Measurements from ENCODE around the gene MAMDC4. TPM values are rescaled to one million over a fixed set of nuclear protein-coding genes. Genes with fewer than 3 reads are reported as not detected.
"Not testable (repeated sequence)": the region's sequence is repeated elsewhere in the genome, so short reads cannot be mapped to it uniquely, and the experiment has no call there.

The MAMDC4 gene
- total RNA-seq, 1 donor from 2014 or later, result 6.1 TPM

- intact Hi-C loops (cut with micrococcal nuclease), result loop anchor here (5.0 kb wide), 1 partner anchor 34 kb away; no protein-coding TSS in a partner anchor
- H3K4me1 Mint-ChIP-seq, result peaks cover 15% of the 10 kb centered on the region
- H3K9me3 Mint-ChIP-seq, result peaks cover 2% of the 10 kb centered on the region
- DNase-seq, result no peak
- H3K27ac Mint-ChIP-seq, result no peak overlapping the region
- ATAC-seq (ENCODE audit: low read depth), result no peak
- ChIA-PET CTCF (no interaction called here), POLR2A (interaction anchor here (2.5 kb wide), 1 partner anchor 13 kb away, joined by 11 read pairs; no protein-coding TSS in a partner anchor)
- no peak for TF ChIP-seq CTCF (IDR thresholded peaks at IDR 0.05)
- H3K4me3 Mint-ChIP-seq, result no peak overlapping the region
- H3K27me3 Mint-ChIP-seq, result no peaks in the 10 kb centered on the region
- peaks cover 9% of the 10 kb centered on the region for H3K36me3 Mint-ChIP-seq (ENCODE audit: low read depth)
Observed at GRCh38 chr9:136868644-136869043, 16.5 kb downstream of the MAMDC4 start.

- ATAC-seq (ENCODE audit: low read depth); H3K4me3 Mint-ChIP-seq; H3K9me3 Mint-ChIP-seq; DNase-seq; H3K27me3 Mint-ChIP-seq; H3K27ac Mint-ChIP-seq; CTCF ChIA-PET; H3K36me3 Mint-ChIP-seq (ENCODE audit: low read depth): not testable (repeated sequence)
- POLR2A ChIA-PET, result interaction anchor here (1.1 to 1.6 kb wide), 2 partner anchors 12 to 16 kb away, joined by 4 to 5 read pairs; no protein-coding TSS in a partner anchor
- intact Hi-C loops (cut with micrococcal nuclease), result loop anchor here (5.0 kb wide), 1 partner anchor 33 kb away; no protein-coding TSS in a partner anchor
- H3K4me1 Mint-ChIP-seq, result peaks cover 11% of the 10 kb centered on the region
Observed at GRCh38 chr9:136869611-136870010, 17.5 kb downstream of the MAMDC4 start.

GRCh38 chr9:136875155-136875554, 23.0 kb downstream of the MAMDC4 start:
- Mint-ChIP-seq H3K36me3 (ENCODE audit: low read depth) (no peaks in the 10 kb centered on the region), H3K4me3 (no peak overlapping the region), H3K27me3 (no peaks in the 10 kb centered on the region), H3K27ac (no peak overlapping the region), H3K9me3 (peaks cover 2% of the 10 kb centered on the region), H3K4me1 (peaks cover under 1% of the 10 kb centered on the region)
- CTCF ChIA-PET, result no interaction called here
- DNase-seq (no peak), ATAC-seq (ENCODE audit: low read depth) (no peak)
- intact Hi-C loops (cut with micrococcal nuclease), result no loop called here
- POLR2A ChIA-PET, result interaction anchor here (1.0 kb wide), 1 partner anchor 9 kb away, joined by 3 read pairs; the partner anchor contains the start of gene EDF1
- TF ChIP-seq CTCF (IDR thresholded peaks at IDR 0.05), result no peak

DNA sequence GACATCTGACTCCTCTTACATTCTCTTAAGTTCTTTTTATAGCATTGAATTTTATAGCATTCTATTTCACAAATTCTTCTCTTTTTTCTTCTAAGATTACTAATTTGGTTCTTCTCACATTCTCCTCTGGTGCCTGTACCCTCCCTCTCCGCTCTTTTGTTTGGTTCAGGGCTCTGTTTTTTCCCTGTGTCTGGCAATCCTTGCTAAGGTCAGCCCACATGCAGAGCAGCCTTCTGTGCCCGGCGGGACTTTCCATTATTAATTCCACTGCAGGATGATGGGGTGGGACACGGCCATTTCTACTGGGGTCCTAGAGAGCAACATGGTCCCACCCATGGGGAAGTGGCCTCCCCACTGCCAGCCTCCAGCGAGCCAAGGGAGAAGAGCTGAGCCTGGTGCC, 24.3 kb downstream of the MAMDC4 start:
- H3K4me1 Mint-ChIP-seq, result peaks cover 8% of the 10 kb centered on the region
- TF ChIP-seq CTCF (IDR thresholded peaks at IDR 0.05), result no peak
- no peak overlapping the region for H3K4me3 Mint-ChIP-seq
- DNase-seq (no peak), ATAC-seq (ENCODE audit: low read depth) (no peak)
- H3K27me3 Mint-ChIP-seq, result no peaks in the 10 kb centered on the region
- POLR2A ChIA-PET, result no interaction called here
- H3K27ac Mint-ChIP-seq, result no peak overlapping the region
- H3K9me3 Mint-ChIP-seq, result peaks cover 2% of the 10 kb centered on the region
- CTCF ChIA-PET, result no interaction called here
- H3K36me3 Mint-ChIP-seq (ENCODE audit: low read depth), result no peaks in the 10 kb centered on the region
- intact Hi-C loops (cut with micrococcal nuclease), result no loop called here

DNA sequence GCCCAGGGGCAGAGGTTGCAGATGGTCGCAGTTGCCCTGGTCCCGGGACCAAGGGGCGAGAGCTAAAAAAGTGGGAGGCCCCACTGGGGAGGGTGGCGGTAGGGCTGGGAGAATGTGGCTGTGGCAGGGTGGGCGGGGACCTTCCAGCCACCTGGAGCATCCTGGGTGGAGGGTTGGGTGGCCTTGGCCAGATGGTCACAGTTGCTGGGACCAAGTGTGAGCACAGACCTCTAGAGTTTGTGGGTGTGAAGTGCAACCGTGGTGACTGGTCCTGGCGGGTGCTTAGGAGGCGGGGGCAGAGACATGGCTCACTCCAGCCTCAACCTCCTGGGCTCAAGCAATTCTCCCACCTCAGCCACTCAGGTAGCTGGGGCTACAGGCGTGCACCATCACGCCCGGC, 28.5 kb downstream of the MAMDC4 start:
- DNase-seq, result no peak
- ChIA-PET POLR2A (interaction anchor here (0.6 to 2.9 kb wide), 6 partner anchors 16 to 625 kb away, joined by 3 to 32 read pairs (median 8); no protein-coding TSS in a partner anchor), CTCF (no interaction called here)
- no peak for ATAC-seq (ENCODE audit: low read depth)
- H3K4me3 Mint-ChIP-seq, result no peak overlapping the region
- intact Hi-C loops (cut with micrococcal nuclease), result loop anchor here (10.0 kb wide), 1 partner anchor 344 kb away; the partner anchor contains the start of genes CYSRT1, RNF208 and RNF224
- H3K27me3 Mint-ChIP-seq, result no peaks in the 10 kb centered on the region
- peaks cover 35% of the 10 kb centered on the region for H3K4me1 Mint-ChIP-seq
- H3K9me3 Mint-ChIP-seq, result no peaks in the 10 kb centered on the region
- no peaks in the 10 kb centered on the region for H3K36me3 Mint-ChIP-seq (ENCODE audit: low read depth)
- H3K27ac Mint-ChIP-seq, result no peak overlapping the region
- no peak for TF ChIP-seq CTCF (IDR thresholded peaks at IDR 0.05)
